K562 (cell line): ENCODE results near the gene EIF4E1B. TPM values are rescaled to one million over a fixed set of nuclear protein-coding genes. Genes with fewer than 3 reads are reported as not detected.
A peak's percentile ranks its signal among the peaks of the same experiment; 100 is the strongest.

Source experiments
- CBX3 ChIP-seq, 2 experiments: IDR thresholded peaks; 1 replicate in 1 of 2; 2 replicates in 1 of 2; pipeline ENCODE4 v1.6.1; 2012; ENCODE audit warnings: inconsistent platforms in 2 of 2, low read length in 2 of 2, borderline replicate concordance in 1 of 2, control low read depth in 1 of 2
- CEBPG ChIP-seq, 3 experiments: fragments of 200-800 bp in 1 of 3; sonication (Bioruptor generic) in 1 of 3; sonication (generic) in 1 of 3; formaldehyde crosslinking in 1 of 3; IDR thresholded peaks in 2 of 3; conservative IDR thresholded peaks in 1 of 3; 2 replicates each; pipeline versions ENCODE4 v1.6.1 to v1.8.0; 2016 to 2022; ENCODE audit warnings: missing compliant biosample characterization in 2 of 3, missing genetic modification characterization in 2 of 3, mild to moderate bottlenecking in 1 of 3, missing genetic modification reagents in 1 of 3
- CTBP1 ChIP-seq: fragments of 450-650 bp; IDR thresholded peaks from 2 replicates; pipeline ENCODE4 v1.6.1; 2016; ENCODE audit warnings: borderline replicate concordance
- ELF4 ChIP-seq: fragments of 450-650 bp; formaldehyde crosslinking; IDR thresholded peaks from 2 replicates; pipeline ENCODE4 v1.4.0; 2022; ENCODE audit warnings: missing genetic modification characterization
- EP300 ChIP-seq: IDR thresholded peaks from 2 replicates; pipeline ENCODE4 v1.6.1; 2012; ENCODE audit warnings: low read length, improper control_type of control experiment
- EP400 ChIP-seq: fragments of 450-650 bp; IDR thresholded peaks from 2 replicates; pipeline ENCODE4 v1.6.1; 2017; ENCODE audit warnings: antibody characterized with exemption, mild to moderate bottlenecking, moderate library complexity
- ETV1 ChIP-seq: fragments of 450-650 bp; conservative IDR thresholded peaks from 2 replicates; pipeline ENCODE4 v1.6.1; 2016; ENCODE audit warnings: missing genetic modification characterization, control low read depth, low read depth, missing compliant biosample characterization
- FOXP1 ChIP-seq: sonication (generic); formaldehyde crosslinking; IDR thresholded peaks from 2 replicates; pipeline ENCODE4 v1.8.0; 2022; ENCODE audit warnings: mild to moderate bottlenecking, missing genetic modification reagents
- GABPA ChIP-seq: fragments of 200-800 bp; sonication (Bioruptor generic); conservative IDR thresholded peaks from 2 replicates; pipeline ENCODE4 v1.6.1; 2016; ENCODE audit warnings: low read depth, missing genetic modification characterization, missing compliant biosample characterization
- IRF1 ChIP-seq: sonication (generic); formaldehyde crosslinking; IDR thresholded peaks from 2 replicates; pipeline ENCODE4 v1.8.0; 2022; ENCODE audit warnings: missing genetic modification reagents, mild to moderate bottlenecking, borderline replicate concordance
- KAT7 ChIP-seq: sonication (generic); formaldehyde crosslinking; IDR thresholded peaks from 2 replicates; pipeline ENCODE4 v1.8.0; 2022; ENCODE audit warnings: missing genetic modification reagents, mild to moderate bottlenecking, borderline replicate concordance
- KLF10 ChIP-seq: fragments of 250-450 bp; sonication (Bioruptor Pico); IDR thresholded peaks from 2 replicates; pipeline ENCODE4 v1.6.1; 2021; ENCODE audit warnings: matching md5 sums
- MAFK ChIP-seq: IDR thresholded peaks from 2 replicates; pipeline ENCODE4 v1.6.1; 2011; ENCODE audit warnings: low read length, improper control_type of control experiment
- MAX ChIP-seq: sonication (generic); formaldehyde crosslinking; IDR thresholded peaks from 2 replicates; pipeline ENCODE4 v1.9.0; 2022; ENCODE audit warnings: mild to moderate bottlenecking, missing genetic modification reagents
- MECOM ChIP-seq: fragments of 250-450 bp; sonication (Bioruptor Pico); IDR thresholded peaks from 2 replicates; pipeline ENCODE4 v1.8.0; 2022; ENCODE audit warnings: inconsistent platforms
- NFRKB ChIP-seq: fragments of 450-650 bp; IDR thresholded peaks from 2 replicates; pipeline ENCODE4 v1.6.1; 2016; ENCODE audit warnings: low read depth
- NR2C2 ChIP-seq, 2 experiments: fragments of 200-800 bp in 1 of 2; sonication (Bioruptor generic) in 1 of 2; sonication (generic) in 1 of 2; formaldehyde crosslinking in 1 of 2; IDR thresholded peaks; 2 replicates each; pipeline versions ENCODE4 v1.6.1 to v1.8.0; 2016 to 2022; ENCODE audit warnings: mild to moderate bottlenecking in 1 of 2, missing compliant biosample characterization in 1 of 2, missing genetic modification characterization in 1 of 2, missing genetic modification reagents in 1 of 2
- SPI1 ChIP-seq: IDR thresholded peaks from 2 replicates; pipeline ENCODE4 v1.6.1; 2011; ENCODE audit warnings: low read depth, low read length, control low read depth, borderline replicate concordance
- TAF1 ChIP-seq: IDR thresholded peaks from 2 replicates; pipeline ENCODE4 v1.6.1; 2011; ENCODE audit warnings: mild to moderate bottlenecking, low read length, moderate library complexity; ENCODE audit not compliant: insufficient read depth, control insufficient read depth, severe bottlenecking; ENCODE audit errors: extremely low read depth
- TEAD4 ChIP-seq, 2 experiments: sonication (generic) in 1 of 2; formaldehyde crosslinking in 1 of 2; IDR thresholded peaks; 2 replicates each; pipeline versions ENCODE4 v1.6.1 to v1.8.0; 2012 to 2022; ENCODE audit warnings: borderline replicate concordance in 1 of 2, inconsistent platforms in 1 of 2, low read length in 1 of 2, mild to moderate bottlenecking in 1 of 2, missing genetic modification reagents in 1 of 2
- TRIM28 ChIP-seq: fragments of 450-650 bp; IDR thresholded peaks from 2 replicates; pipeline ENCODE4 v1.6.1; 2017
- XRCC5 ChIP-seq: fragments of 200-400 bp; formaldehyde crosslinking; IDR thresholded peaks from 2 replicates; pipeline ENCODE4 v1.6.1; 2017; ENCODE audit warnings: low read depth, mild to moderate bottlenecking, low read length
- ZKSCAN3 ChIP-seq: fragments of 250-450 bp; sonication (Bioruptor Pico); IDR thresholded peaks from 2 replicates; pipeline ENCODE4 v1.4.0; 2020
- ZNF24 ChIP-seq: fragments of 450-650 bp; IDR thresholded peaks from 2 replicates; pipeline ENCODE4 v1.6.1; 2016
- ZNF436 ChIP-seq: fragments of 250-450, 450-650 bp; sonication (Bioruptor Pico); formaldehyde crosslinking; IDR thresholded peaks from 2 replicates; pipeline ENCODE4 v1.7.0; 2020; ENCODE audit warnings: mild to moderate bottlenecking
- ZNF589 ChIP-seq: fragments of 200-800 bp; sonication (Bioruptor generic); IDR thresholded peaks from 2 replicates; pipeline ENCODE4 v1.6.1; 2016; ENCODE audit warnings: low read depth, missing genetic modification characterization, missing compliant biosample characterization
- ZNF766 ChIP-seq: fragments of 200-800 bp; sonication (Bioruptor generic); conservative IDR thresholded peaks from 2 replicates; pipeline ENCODE4 v1.6.1; 2016; ENCODE audit warnings: missing genetic modification characterization, missing compliant biosample characterization
- ZSCAN32 ChIP-seq: fragments of 450-650 bp; formaldehyde crosslinking; IDR thresholded peaks from 2 replicates; pipeline ENCODE4 v1.4.0; 2020; ENCODE audit warnings: mild to moderate bottlenecking, moderate library complexity
- polyA plus RNA-seq, 8 experiments: library from polyadenylated mRNA; depleted of rRNA in 4 of 8; stranded (reverse) in 5 of 8; unstranded in 3 of 8; fragments of >200 nt; fragmentation: Nextera tagmentation in 2 of 8; fragmentation: Illumina TruSeq in 1 of 8; extraction: Ambion mirVana in 2 of 8; extraction: Trizol in 1 of 8; gene quantifications; 2 replicates each; pipeline versions ENCODE4 v1.2.1 to v1.2.3, GENCODE V29; 2011 to 2014; ENCODE audit warnings: inconsistent platforms in 1 of 8, missing spikeins in 1 of 8
- total RNA-seq, 7 experiments: library from RNA; depleted of rRNA in 6 of 7; stranded (reverse); fragments of >200 nt in 6 of 7; fragmentation: Illumina TruSeq in 2 of 7; extraction: Trizol in 2 of 7; gene quantifications; 2 replicates each; pipeline versions ENCODE4 v1.2.1 to v1.2.3, GENCODE V29; 2011 to 2021; ENCODE audit warnings: low replicate concordance in 1 of 7

The EIF4E1B gene
- total and polyA plus RNA-seq, 9 of the 15 experiments (the other 6 are each of a cell fraction or from before 2014, with no cell fraction given): not detected

GRCh38 chr5:176611435-176611834 is 19.0 kb upstream of the EIF4E1B start (continued):
- 0 out of 2 replicates have a peak, but pooled peaks have one; percentile 49 for TF ChIP-seq ZNF589 (CRISPR knock-in tag)
- peak in 1 of 2 experiments; percentile 67; a peak in 1 of 3 replicates for TF ChIP-seq CBX3 (IDR thresholded peaks at IDR 0.05; ENCODE audit: borderline replicate concordance in 1 of 2, low read length in 2 of 2)
- TF ChIP-seq TRIM28: no peak
- TF ChIP-seq ZNF436 (CRISPR knock-in tag): no peak
- no peak for TF ChIP-seq ZSCAN32 (CRISPR knock-in tag)
- TF ChIP-seq CEBPG (CRISPR knock-in tag; IDR thresholded peaks at IDR 0.05): no peak
- no peak for TF ChIP-seq CEBPG (tag; conservative IDR thresholded peaks at IDR 0.05 in 1 of 2, IDR thresholded peaks at IDR 0.05 in 1 of 2)
- no peak for TF ChIP-seq EP400
- no peak for TF ChIP-seq KLF10 (CRISPR knock-in tag)
- no peak for TF ChIP-seq MAFK
- no peak for TF ChIP-seq XRCC5
- TF ChIP-seq NR2C2 (CRISPR knock-in tag; IDR thresholded peaks at IDR 0.05): peak; percentile 63; the same call in 1 of the 2 replicates
- no peak for TF ChIP-seq NR2C2 (tag; IDR thresholded peaks at IDR 0.05)
- TF ChIP-seq ZNF24: no peak
- no peak for TF ChIP-seq CTBP1
- peak; percentile 47; the same call in 1 of the 2 replicates for TF ChIP-seq MAX (CRISPR knock-in tag)
- TF ChIP-seq GABPA (tag): peak; percentile 76
- no peak for TF ChIP-seq KAT7 (CRISPR knock-in tag)
- TF ChIP-seq SPI1: 0 out of 2 replicates have a peak, but pooled peaks have one; percentile 12
- no peak for TF ChIP-seq MECOM (CRISPR knock-in tag)
- peak; percentile 96 for TF ChIP-seq ETV1 (tag)
- no peak for TF ChIP-seq ZKSCAN3 (CRISPR knock-in tag)
- no peak for TF ChIP-seq EP300
- TF ChIP-seq IRF1 (CRISPR knock-in tag): no peak
- TF ChIP-seq NFRKB: no peak
- no peak for TF ChIP-seq ELF4 (CRISPR knock-in tag)
- no peak for TF ChIP-seq TAF1
- TF ChIP-seq FOXP1 (CRISPR knock-in tag): no peak
- TF ChIP-seq ZNF766 (CRISPR knock-in tag): peak; percentile 75; the same call in 1 of the 2 replicates
- 0 out of 2 replicates have a peak, but pooled peaks have one; percentile 13 for TF ChIP-seq TEAD4 (IDR thresholded peaks at IDR 0.05; ENCODE audit: low read length)
- no peak for TF ChIP-seq TEAD4 (CRISPR knock-in tag; IDR thresholded peaks at IDR 0.05; ENCODE audit: borderline replicate concordance)
